OCI-LY1 (cell line): ENCODE data around the gene ADGRG1.

Experiments
- EZH2 ChIP-seq: fragments of 200-600 bp; sonication (generic), shearing (Covaris generic); IDR thresholded peaks from 2 replicates; pipeline ENCODE4 v1.8.0; 2017; ENCODE audit warnings: borderline replicate concordance, mixed run types, mild to moderate bottlenecking, antibody characterized with exemption, low read length, moderate library complexity, mixed read lengths
- TF ChIP-seq, protein P1 (sequence below): fragments of 200-600 bp; sonication (generic), shearing (Covaris generic); IDR thresholded peaks from 2 replicates; pipeline ENCODE4 v1.5.1; 2017; ENCODE audit warnings: mild to moderate bottlenecking, antibody characterized with exemption, low read length, moderate library complexity, mixed read lengths

GRCh38 chr16:57700781-57701551 lies 72.5 kb downstream of the ADGRG1 start:
- TF ChIP-seq, protein P1, sequence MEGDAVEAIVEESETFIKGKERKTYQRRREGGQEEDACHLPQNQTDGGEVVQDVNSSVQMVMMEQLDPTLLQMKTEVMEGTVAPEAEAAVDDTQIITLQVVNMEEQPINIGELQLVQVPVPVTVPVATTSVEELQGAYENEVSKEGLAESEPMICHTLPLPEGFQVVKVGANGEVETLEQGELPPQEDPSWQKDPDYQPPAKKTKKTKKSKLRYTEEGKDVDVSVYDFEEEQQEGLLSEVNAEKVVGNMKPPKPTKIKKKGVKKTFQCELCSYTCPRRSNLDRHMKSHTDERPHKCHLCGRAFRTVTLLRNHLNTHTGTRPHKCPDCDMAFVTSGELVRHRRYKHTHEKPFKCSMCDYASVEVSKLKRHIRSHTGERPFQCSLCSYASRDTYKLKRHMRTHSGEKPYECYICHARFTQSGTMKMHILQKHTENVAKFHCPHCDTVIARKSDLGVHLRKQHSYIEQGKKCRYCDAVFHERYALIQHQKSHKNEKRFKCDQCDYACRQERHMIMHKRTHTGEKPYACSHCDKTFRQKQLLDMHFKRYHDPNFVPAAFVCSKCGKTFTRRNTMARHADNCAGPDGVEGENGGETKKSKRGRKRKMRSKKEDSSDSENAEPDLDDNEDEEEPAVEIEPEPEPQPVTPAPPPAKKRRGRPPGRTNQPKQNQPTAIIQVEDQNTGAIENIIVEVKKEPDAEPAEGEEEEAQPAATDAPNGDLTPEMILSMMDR, result no peak
- TF ChIP-seq EZH2, result no peak
